Suprapubic skin (tissue), 4 donors: ENCODE data around the gene NHSL2. TPM values are rescaled to one million over a fixed set of nuclear protein-coding genes. Genes with fewer than 3 reads are reported as not detected.

Source experiments
- DNase-seq, 2 donors: peaks; one replicate each; pipeline ENCODE4 v3.0.0-alpha.2; 2019; ENCODE audit warnings: low spot score in 2 of 2
- H3K27ac ChIP-seq: fragments of 200-600 bp; sonication (generic); one replicate; pipeline ENCODE4 v1.5.1; 2019
- H3K27me3 ChIP-seq: fragments of 200-600 bp; sonication (generic); one replicate; pipeline ENCODE4 v1.5.1; 2019
- H3K36me3 ChIP-seq: fragments of 200-600 bp; sonication (generic); one replicate; pipeline ENCODE4 v1.5.1; 2019
- H3K4me1 ChIP-seq: fragments of 200-600 bp; sonication (generic); one replicate; pipeline ENCODE4 v1.5.1; 2019
- H3K4me3 ChIP-seq: fragments of 200-600 bp; sonication (generic); one replicate; pipeline ENCODE4 v1.5.1; 2019; ENCODE audit warnings: mild to moderate bottlenecking
- H3K9me3 ChIP-seq: fragments of 200-600 bp; sonication (generic); one replicate; pipeline ENCODE4 v1.5.1; 2019
- EP300 ChIP-seq: sonication (generic); formaldehyde crosslinking; IDR thresholded peaks from one replicate; pipeline ENCODE4 v1.6.1; 2017; ENCODE audit warnings: antibody characterized with exemption
- POLR2A ChIP-seq, 2 donors: fragments of 450-650 bp; IDR thresholded peaks; one replicate each; pipeline ENCODE4 v1.6.1; 2017; ENCODE audit warnings: antibody characterized with exemption in 2 of 2, mild to moderate bottlenecking in 2 of 2, moderate library complexity in 2 of 2
- POLR2AphosphoS5 ChIP-seq, 3 donors: sonication (generic); formaldehyde crosslinking; IDR thresholded peaks; one replicate each; pipeline ENCODE4 v1.6.1; 2017; ENCODE audit warnings: antibody characterized with exemption in 3 of 3
- WGBS: methylation state at CpG from one replicate; pipeline ENCODE4 v1.1.5; 2018; 5-methylcytosine and 5-hydroxymethylcytosine counted together
- total RNA-seq, 4 donors: library from RNA; depleted of rRNA; stranded (reverse); fragments of >200 nt; gene quantifications; one replicate each; pipeline ENCODE4 v1.1.0, GENCODE V29; 2016
- TF ChIP-seq, protein P1 (sequence below), 2 donors: fragments of 200-600 bp in 1 of 2; fragments of 450-650 bp in 1 of 2; sonication (generic) in 1 of 2; IDR thresholded peaks; one replicate each; pipeline ENCODE4 v1.5.1; 2016 to 2019; ENCODE audit warnings: antibody characterized with exemption in 2 of 2, mild to moderate bottlenecking in 1 of 2, moderate library complexity in 1 of 2

Gene NHSL2
- total RNA-seq, 4 donors from 2014 or later, result 2.0 to 4.7 (median 3.0) TPM

DNA sequence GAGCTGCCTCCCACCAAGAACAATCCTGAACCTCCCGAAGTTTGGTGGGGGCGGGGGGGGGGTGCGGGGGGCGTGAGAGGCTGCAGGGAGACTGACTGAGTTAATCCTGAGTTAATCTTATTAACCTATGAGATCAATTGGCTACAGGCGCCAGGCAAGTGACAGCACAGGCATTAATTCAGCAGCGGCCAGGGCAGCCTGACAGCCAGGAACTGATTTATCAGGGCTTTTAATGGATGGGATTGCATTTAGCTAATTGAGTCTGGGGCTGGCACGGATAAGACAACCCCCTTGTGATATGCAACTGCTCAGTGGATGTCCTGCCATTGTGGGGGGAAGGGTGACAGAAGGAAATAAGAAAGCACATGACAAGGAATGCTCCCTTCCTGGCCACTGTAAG lies 204.7 kb downstream of the NHSL2 start:
- Histone ChIP-seq H3K27me3 (no peaks in the 10 kb centered on the region), H3K27ac (no peak overlapping the region), H3K9me3 (no peaks in the 10 kb centered on the region), H3K36me3 (no peaks in the 10 kb centered on the region), H3K4me1 (no peaks in the 10 kb centered on the region), H3K4me3 (no peak overlapping the region)
- WGBS, result 44% methylated on average over 1 of the region's 7 CpGs
- TF ChIP-seq EP300, result no peak
- no peak for TF ChIP-seq POLR2A (IDR thresholded peaks at IDR 0.05)
- TF ChIP-seq, protein P1, sequence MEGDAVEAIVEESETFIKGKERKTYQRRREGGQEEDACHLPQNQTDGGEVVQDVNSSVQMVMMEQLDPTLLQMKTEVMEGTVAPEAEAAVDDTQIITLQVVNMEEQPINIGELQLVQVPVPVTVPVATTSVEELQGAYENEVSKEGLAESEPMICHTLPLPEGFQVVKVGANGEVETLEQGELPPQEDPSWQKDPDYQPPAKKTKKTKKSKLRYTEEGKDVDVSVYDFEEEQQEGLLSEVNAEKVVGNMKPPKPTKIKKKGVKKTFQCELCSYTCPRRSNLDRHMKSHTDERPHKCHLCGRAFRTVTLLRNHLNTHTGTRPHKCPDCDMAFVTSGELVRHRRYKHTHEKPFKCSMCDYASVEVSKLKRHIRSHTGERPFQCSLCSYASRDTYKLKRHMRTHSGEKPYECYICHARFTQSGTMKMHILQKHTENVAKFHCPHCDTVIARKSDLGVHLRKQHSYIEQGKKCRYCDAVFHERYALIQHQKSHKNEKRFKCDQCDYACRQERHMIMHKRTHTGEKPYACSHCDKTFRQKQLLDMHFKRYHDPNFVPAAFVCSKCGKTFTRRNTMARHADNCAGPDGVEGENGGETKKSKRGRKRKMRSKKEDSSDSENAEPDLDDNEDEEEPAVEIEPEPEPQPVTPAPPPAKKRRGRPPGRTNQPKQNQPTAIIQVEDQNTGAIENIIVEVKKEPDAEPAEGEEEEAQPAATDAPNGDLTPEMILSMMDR (IDR thresholded peaks at IDR 0.05), result no peak
- no peak for TF ChIP-seq POLR2AphosphoS5 (IDR thresholded peaks at IDR 0.05)
- DNase-seq, result no peak

DNA sequence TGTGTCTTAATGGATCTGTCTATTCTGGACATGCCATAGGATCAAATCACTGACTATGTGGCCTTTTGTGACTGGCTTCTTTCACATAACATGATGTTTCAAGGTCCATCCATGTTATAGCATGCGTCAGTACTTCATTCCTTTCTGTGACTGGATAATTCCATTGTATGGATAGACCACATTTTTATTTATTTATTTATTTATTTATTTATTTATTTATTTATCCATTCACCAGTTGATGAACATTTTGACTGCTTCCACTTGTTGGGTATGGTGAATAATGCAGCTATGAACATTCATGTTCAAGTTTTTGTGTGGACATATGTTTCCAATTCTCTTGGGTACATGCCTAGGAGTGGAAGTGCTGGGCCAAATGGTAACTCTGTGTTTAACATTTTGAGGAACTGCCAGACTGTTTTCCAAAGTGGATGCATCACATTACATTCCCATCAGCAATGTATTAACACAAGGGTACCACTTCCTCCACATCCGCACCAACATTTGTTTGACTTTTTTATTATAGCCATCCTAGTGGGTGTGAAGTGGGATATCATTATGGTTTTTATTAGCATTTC lies 207.1 kb downstream of the NHSL2 start:
- WGBS, result 79% methylated on average over 2 of the region's 2 CpGs
- peaks cover 16% of the 10 kb centered on the region for H3K4me1 ChIP-seq
- no peak overlapping the region for H3K4me3 ChIP-seq
- no peaks in the 10 kb centered on the region for H3K9me3 ChIP-seq
- H3K27me3 ChIP-seq, result no peaks in the 10 kb centered on the region
- H3K27ac ChIP-seq, result no peak overlapping the region
- no peaks in the 10 kb centered on the region for H3K36me3 ChIP-seq
- TF ChIP-seq, protein P1 (IDR thresholded peaks at IDR 0.05), result no peak
- TF ChIP-seq POLR2AphosphoS5 (IDR thresholded peaks at IDR 0.05) (no peak), EP300 (no peak), POLR2A (IDR thresholded peaks at IDR 0.05) (no peak)
- no peak for DNase-seq

DNA sequence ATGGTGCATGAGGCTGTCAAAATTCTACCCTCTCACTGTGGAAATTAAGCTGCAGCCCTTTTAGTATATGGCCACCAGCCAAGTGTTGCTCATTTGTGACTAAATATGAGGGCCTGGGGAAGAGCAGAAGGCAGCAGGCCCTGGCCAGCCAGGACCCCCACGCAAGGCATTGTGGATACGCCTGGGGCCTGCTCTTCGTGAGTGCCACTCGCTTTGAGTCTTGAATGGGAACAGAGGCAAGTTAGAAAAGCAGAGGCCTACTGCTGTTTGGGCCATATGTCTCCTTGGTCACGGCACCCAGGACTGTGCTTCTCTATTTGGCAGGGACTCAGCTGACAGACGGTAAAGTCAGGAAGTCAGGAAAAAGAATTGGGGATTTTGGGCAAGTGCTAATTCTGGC lies 210.2 kb downstream of the NHSL2 start:
- 64% methylated on average over 6 of the region's 6 CpGs for WGBS
- Histone ChIP-seq H3K4me1 (peaks cover 41% of the 10 kb centered on the region), H3K27ac (peak overlapping the region; percentile 1)

DNA sequence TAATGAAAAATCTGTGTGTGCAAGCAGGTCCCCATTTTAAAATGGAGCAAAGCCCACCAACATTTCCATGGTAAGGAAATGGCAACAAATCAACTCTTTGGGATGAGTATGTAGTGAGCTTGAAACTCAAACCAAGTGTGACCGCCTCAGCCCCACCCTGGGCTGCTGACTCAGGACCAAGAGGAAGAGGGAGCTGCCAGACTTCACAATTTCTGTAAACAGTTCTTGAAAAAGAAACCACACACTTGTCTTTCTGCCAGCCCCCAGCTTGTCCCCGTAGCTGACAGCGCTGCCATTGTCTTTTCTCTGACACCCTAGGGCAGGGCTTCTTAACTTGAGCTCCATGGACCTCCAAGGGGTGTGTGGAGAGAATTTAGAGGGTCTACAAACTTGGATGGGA lies 210.7 kb downstream of the NHSL2 start:
- no peak for DNase-seq
- H3K27me3 ChIP-seq, result no peaks in the 10 kb centered on the region
- no peak for TF ChIP-seq POLR2A (IDR thresholded peaks at IDR 0.05)
- TF ChIP-seq EP300, result no peak
- TF ChIP-seq, protein P1 (IDR thresholded peaks at IDR 0.05), result no peak
- TF ChIP-seq POLR2AphosphoS5 (IDR thresholded peaks at IDR 0.05), result no peak
- no peaks in the 10 kb centered on the region for H3K36me3 ChIP-seq
- 23% methylated on average over 3 of the region's 3 CpGs for WGBS
- no peak overlapping the region for H3K4me3 ChIP-seq
- peaks cover 47% of the 10 kb centered on the region for H3K4me1 ChIP-seq
- peak overlapping the region; percentile 1 for H3K27ac ChIP-seq
- no peaks in the 10 kb centered on the region for H3K9me3 ChIP-seq

More for the DNA sequence above, 210.2 kb downstream of the NHSL2 start:
- no peaks in the 10 kb centered on the region for H3K36me3 ChIP-seq
- H3K4me3 ChIP-seq, result no peak overlapping the region
- H3K27me3 ChIP-seq, result no peaks in the 10 kb centered on the region
- no peaks in the 10 kb centered on the region for H3K9me3 ChIP-seq
- DNase-seq, result no peak
- TF ChIP-seq POLR2AphosphoS5 (IDR thresholded peaks at IDR 0.05) (no peak), POLR2A (IDR thresholded peaks at IDR 0.05) (no peak), EP300 (no peak)
- TF ChIP-seq, protein P1 (IDR thresholded peaks at IDR 0.05), result no peak

DNA sequence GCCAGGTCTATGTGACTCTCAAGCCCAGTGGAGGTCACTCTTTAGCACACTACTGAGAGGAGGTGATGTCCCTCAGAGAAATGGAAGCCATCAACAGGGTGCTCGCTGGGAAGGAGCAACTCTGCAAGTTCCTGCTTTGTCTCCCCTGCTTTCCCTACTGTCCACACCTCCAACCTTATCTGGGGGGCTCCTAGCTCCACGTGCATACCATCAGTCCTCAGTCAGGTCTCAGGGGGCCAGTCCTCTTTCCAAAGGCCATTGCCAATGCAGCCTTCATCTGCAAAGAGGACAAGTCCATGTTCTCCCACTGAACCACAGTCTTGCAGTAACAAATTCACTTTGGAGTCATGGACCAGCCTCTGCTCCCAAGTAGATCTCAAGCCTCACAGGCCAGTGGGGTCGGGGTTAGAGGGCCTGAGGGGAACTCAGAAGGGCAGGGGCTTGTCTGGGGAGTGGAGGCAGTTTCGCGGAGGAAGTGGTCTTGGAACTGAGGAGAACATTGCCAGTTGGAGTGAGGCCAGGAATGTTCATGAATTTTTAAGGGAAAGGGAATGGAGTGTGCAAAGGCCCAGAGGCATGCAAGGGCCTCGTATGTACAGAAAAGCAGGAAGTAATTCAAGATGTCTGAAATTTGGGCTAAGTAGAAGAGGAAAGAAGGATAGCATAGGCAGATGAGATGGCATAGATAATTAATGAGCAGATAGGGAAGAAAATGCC lies 212.1 kb downstream of the NHSL2 start:
- H3K4me3 ChIP-seq, result no peak overlapping the region
- no peaks in the 10 kb centered on the region for H3K9me3 ChIP-seq
- H3K4me1 ChIP-seq, result peaks cover 55% of the 10 kb centered on the region
- WGBS, result 61% methylated on average over 6 of the region's 6 CpGs
- no peak for DNase-seq
- H3K27ac ChIP-seq, result peak overlapping the region; percentile 18
- no peaks in the 10 kb centered on the region for H3K36me3 ChIP-seq
- no peaks in the 10 kb centered on the region for H3K27me3 ChIP-seq
- no peak for TF ChIP-seq POLR2AphosphoS5 (IDR thresholded peaks at IDR 0.05)
- no peak for TF ChIP-seq EP300
- TF ChIP-seq, protein P1 (IDR thresholded peaks at IDR 0.05), result no peak
- no peak for TF ChIP-seq POLR2A (IDR thresholded peaks at IDR 0.05)
